CD4-positive, alpha-beta T cell treated with Interleukin-17A for 1 hour (primary cell): ENCODE measurements around the gene PNPLA7.

Experiments
- DNase-seq: peaks from one replicate; pipeline ENCODE4 v3.0.0-alpha.2; 2020

The PNPLA7 gene

GRCh38 chr9:137447722-137448601 lies 102.2 kb downstream of the PNPLA7 start:
- no peak for DNase-seq

- no peak for DNase-seq
Observed at GRCh38 chr9:137446851-137447471, 103.2 kb downstream of the PNPLA7 start.

GRCh38 chr9:137445930-137446431 lies 104.2 kb downstream of the PNPLA7 start:
- DNase-seq, result no peak

GRCh38 chr9:137445275-137445807 lies 104.9 kb downstream of the PNPLA7 start:
- peak; percentile 90 for DNase-seq

- DNase-seq, result no peak
Observed at GRCh38 chr9:137444106-137444790, 106.0 kb downstream of the PNPLA7 start.

- no peak for DNase-seq
Observed at GRCh38 chr9:137441935-137442321, 108.3 kb downstream of the PNPLA7 start.

GRCh38 chr9:137441289-137441934 lies 108.8 kb downstream of the PNPLA7 start, which contains the start of gene ENTPD8:
Gene ENTPD8 (minus strand): TSS chr9:137441357. CDS start chr9:137438285, 3,072 bp downstream.
- DNase-seq, result no peak

- DNase-seq, result no peak
Observed at GRCh38 chr9:137439158-137439714, 111.0 kb downstream of the PNPLA7 start.

GRCh38 chr9:137438591-137439157 lies 111.5 kb downstream of the PNPLA7 start:
- no peak for DNase-seq

GRCh38 chr9:137437691-137438590 lies 112.3 kb downstream of the PNPLA7 start:
- no peak for DNase-seq

GRCh38 chr9:137436761-137437600 lies 113.2 kb downstream of the PNPLA7 start:
- DNase-seq, result no peak

GRCh38 chr9:137435980-137436760 lies 114.0 kb downstream of the PNPLA7 start:
- no peak for DNase-seq

- no peak for DNase-seq
Observed at GRCh38 chr9:137435381-137435891, 114.8 kb downstream of the PNPLA7 start.

- no peak for DNase-seq
Observed at GRCh38 chr9:137434498-137435380, 115.5 kb downstream of the PNPLA7 start.

GRCh38 chr9:137433916-137434431 lies 116.2 kb downstream of the PNPLA7 start:
- DNase-seq, result no peak

GRCh38 chr9:137433349-137433915 lies 116.8 kb downstream of the PNPLA7 start:
- no peak for DNase-seq
